ENCODE measurements around the gene UBE2QL1.

Gene UBE2QL1

DNA sequence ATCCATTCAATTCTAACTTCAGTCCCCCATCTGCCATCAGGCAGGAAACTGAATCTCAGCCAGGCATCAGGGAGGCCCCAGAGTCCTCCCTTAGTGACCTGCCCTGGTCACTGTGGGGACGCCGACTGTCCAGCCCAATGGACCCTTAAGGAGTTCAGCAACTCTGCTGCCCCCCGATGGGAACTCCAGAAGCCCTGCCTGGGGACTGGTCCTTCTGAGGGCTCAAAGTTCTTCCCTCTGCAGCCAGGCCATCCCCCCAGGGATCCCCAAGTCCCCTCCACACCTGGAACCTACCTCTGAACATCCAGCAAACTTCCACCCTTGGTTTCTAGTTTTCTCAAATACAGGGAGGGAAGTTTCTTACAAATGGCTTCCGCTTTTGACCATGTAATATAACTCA lies 76.8 kb downstream of the UBE2QL1 start:
- Histone ChIP-seq H3K4me3 (ENCODE audit: low read depth, low read length) (no peak overlapping the region), H3K27me3 (replicated peaks) (no peaks in the 10 kb centered on the region), H3K36me3 (replicated peaks) (no peaks in the 10 kb centered on the region), H3K27ac (no peak overlapping the region)
- no peak for TF ChIP-seq CTCF (IDR thresholded peaks at IDR 0.05; ENCODE audit: low read depth, low read length, missing control alignments)
- DNase-seq = no peak
- in situ Hi-C loops (cut with HindIII; ENCODE audit: low pct_ligation_motif_present, low sequenced_read_pairs) = no loop called here

DNA sequence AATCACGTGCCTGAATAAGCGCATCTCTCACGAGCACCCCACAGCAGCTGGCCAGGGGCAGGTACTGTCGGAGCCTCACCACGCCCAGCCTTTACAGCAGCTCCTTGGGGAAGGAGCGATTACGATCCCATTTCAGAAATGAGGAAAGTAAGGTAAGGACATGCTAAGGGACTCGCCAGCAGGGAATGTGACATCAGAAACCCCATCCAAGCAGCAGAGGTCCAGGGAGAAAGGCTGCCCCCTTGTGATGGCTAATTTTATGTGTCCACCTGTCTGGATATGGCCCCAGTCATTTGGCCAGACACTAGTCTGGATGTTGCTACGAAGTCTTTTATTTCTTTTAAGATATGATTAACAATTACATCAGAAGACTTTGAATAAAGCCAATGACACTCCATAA lies 77.3 kb downstream of the UBE2QL1 start:
- H3K27ac ChIP-seq = no peak overlapping the region
- DNase-seq = no peak
- in situ Hi-C loops (cut with HindIII; ENCODE audit: low pct_ligation_motif_present, low sequenced_read_pairs) = no loop called here
- H3K36me3 ChIP-seq (replicated peaks) = no peaks in the 10 kb centered on the region
- TF ChIP-seq CTCF (IDR thresholded peaks at IDR 0.05; ENCODE audit: low read depth, low read length, missing control alignments) = no peak
- H3K4me3 ChIP-seq (ENCODE audit: low read depth, low read length) = no peak overlapping the region
- H3K27me3 ChIP-seq (replicated peaks) = no peaks in the 10 kb centered on the region

DNA sequence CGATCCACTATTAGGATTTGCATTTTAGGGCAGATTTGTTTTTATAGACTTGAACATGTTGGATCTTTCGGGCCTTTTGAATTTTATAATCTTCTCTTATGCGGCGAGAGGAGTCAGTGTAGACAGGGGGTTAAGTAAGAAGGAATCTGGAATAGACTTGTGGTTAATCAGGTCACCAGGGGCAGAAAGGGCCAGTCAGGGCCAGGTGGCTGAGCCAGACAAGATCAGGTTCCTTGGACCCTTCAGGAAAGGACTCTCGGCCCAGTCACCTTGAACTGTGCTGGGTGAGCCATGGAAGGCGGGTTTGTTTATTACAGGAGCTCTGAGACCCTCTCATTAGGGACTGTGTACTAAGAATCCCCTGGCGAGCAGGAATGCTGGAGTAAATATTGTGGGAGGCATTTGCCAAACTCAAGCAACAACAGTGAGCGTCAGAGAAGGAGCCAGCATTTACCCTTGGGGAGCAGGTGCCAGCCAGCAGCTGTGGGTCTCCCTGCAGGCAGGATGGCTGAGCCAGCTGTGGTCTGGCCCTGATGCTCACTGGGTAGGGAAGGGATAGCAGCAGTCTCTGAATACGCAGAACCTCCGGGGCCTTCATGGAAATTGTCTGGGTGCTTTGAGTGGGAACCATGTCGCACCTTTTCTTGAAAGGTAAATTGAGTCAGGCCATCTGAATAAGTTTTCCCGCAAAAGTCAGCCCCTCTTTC lies 79.2 kb downstream of the UBE2QL1 start:
- Histone ChIP-seq H3K36me3 (replicated peaks) (no peaks in the 10 kb centered on the region), H3K27ac (no peak overlapping the region), H3K4me3 (ENCODE audit: low read depth, low read length) (no peak overlapping the region), H3K27me3 (replicated peaks) (no peaks in the 10 kb centered on the region)
- TF ChIP-seq CTCF (IDR thresholded peaks at IDR 0.05; ENCODE audit: low read depth, low read length, missing control alignments) = no peak
- in situ Hi-C loops (cut with HindIII; ENCODE audit: low pct_ligation_motif_present, low sequenced_read_pairs) = no loop called here
- no peak for DNase-seq

DNA sequence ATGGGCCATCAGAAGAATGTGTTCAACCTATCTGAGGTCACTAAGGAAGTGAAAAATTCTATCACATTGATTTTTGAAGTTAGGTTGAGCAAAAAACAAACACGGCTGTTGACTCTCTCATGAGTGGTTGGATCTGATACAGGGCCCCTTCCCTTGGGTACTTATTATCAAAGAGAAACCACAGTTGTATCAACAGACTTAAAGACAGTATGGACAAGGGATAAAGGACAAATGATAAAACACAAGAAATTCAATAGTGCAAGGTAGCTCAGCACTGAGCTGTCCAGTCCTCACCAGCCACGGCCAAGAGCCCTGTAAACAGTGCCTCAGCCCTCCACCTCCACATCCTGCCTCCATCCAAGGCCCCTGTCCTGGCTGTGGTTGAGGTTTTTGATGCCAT lies 86.9 kb downstream of the UBE2QL1 start:
- Histone ChIP-seq H3K36me3 (replicated peaks) (no peaks in the 10 kb centered on the region), H3K27me3 (replicated peaks) (no peaks in the 10 kb centered on the region), H3K27ac (no peak overlapping the region), H3K4me3 (ENCODE audit: low read depth, low read length) (no peak overlapping the region)
- DNase-seq = no peak
- in situ Hi-C loops (cut with HindIII; ENCODE audit: low pct_ligation_motif_present, low sequenced_read_pairs) = no loop called here
- TF ChIP-seq CTCF (IDR thresholded peaks at IDR 0.05; ENCODE audit: low read depth, low read length, missing control alignments) = no peak

- H3K36me3 ChIP-seq (replicated peaks) = no peaks in the 10 kb centered on the region
- in situ Hi-C loops (cut with HindIII; ENCODE audit: low pct_ligation_motif_present, low sequenced_read_pairs) = no loop called here
- no peak overlapping the region for H3K4me3 ChIP-seq (ENCODE audit: low read depth, low read length)
- no peak for TF ChIP-seq CTCF (IDR thresholded peaks at IDR 0.05; ENCODE audit: low read depth, low read length, missing control alignments)
- no peaks in the 10 kb centered on the region for H3K27me3 ChIP-seq (replicated peaks)
- DNase-seq = no peak
- H3K27ac ChIP-seq = no peak overlapping the region
Measured at GRCh38 chr5:6539060-6539459, 90.4 kb downstream of the UBE2QL1 start.
